HG03097 (cell line): ENCODE results near the gene PRM2.

Experiments
- ATAC-seq: cut with Tn5 transposase; IDR thresholded peaks from one replicate; pipeline ENCODE4 v1.9.1; 2021; ENCODE audit not compliant: unreplicated experiment, low FRiP score

The PRM2 gene

GRCh38 chr16:11276143-11276895 lies at the start of gene PRM2:
PRM2 (minus strand) TSS chr16:11276480; CDS start chr16:11276370, 110 bp downstream.
- no peak for ATAC-seq

GRCh38 chr16:11325404-11326083 lies 49.3 kb upstream of the PRM2 start:
- ATAC-seq = no peak

GRCh38 chr16:11323551-11324336 lies 47.5 kb upstream of the PRM2 start:
- no peak for ATAC-seq

- ATAC-seq = no peak
Observed at GRCh38 chr16:11322823-11323222, 46.5 kb upstream of the PRM2 start.

GRCh38 chr16:11321662-11322061 lies 45.4 kb upstream of the PRM2 start:
- no peak for ATAC-seq

GRCh38 chr16:11320170-11320569 lies 43.9 kb upstream of the PRM2 start:
- no peak for ATAC-seq

GRCh38 chr16:11319529-11320146 lies 43.4 kb upstream of the PRM2 start:
- ATAC-seq = no peak

- no peak for ATAC-seq
Observed at GRCh38 chr16:11318817-11319216, 42.5 kb upstream of the PRM2 start.

- ATAC-seq = no peak
Observed at GRCh38 chr16:11316331-11317015, 40.2 kb upstream of the PRM2 start.

- ATAC-seq = no peak
Observed at GRCh38 chr16:11315510-11315909, 39.2 kb upstream of the PRM2 start.

GRCh38 chr16:11314309-11314894 lies 38.1 kb upstream of the PRM2 start:
- no peak for ATAC-seq

GRCh38 chr16:11313493-11314308 lies 37.4 kb upstream of the PRM2 start:
- no peak for ATAC-seq

GRCh38 chr16:11312718-11313492 lies 36.6 kb upstream of the PRM2 start:
- ATAC-seq = no peak

- peak; percentile 35 for ATAC-seq
Observed at GRCh38 chr16:11310997-11311561, 34.8 kb upstream of the PRM2 start.

GRCh38 chr16:11310634-11310977 lies 34.3 kb upstream of the PRM2 start:
- no peak for ATAC-seq

GRCh38 chr16:11309895-11310633 lies 33.8 kb upstream of the PRM2 start:
- no peak for ATAC-seq

GRCh38 chr16:11308493-11309283 lies 32.4 kb upstream of the PRM2 start:
- ATAC-seq = no peak
